GM18505 (cell line): ENCODE results near the gene NPC2.

Experiments used
- ATAC-seq: cut with Tn5 transposase; IDR thresholded peaks from one replicate; pipeline ENCODE4 v1.9.1; 2021; ENCODE audit not compliant: unreplicated experiment
- POLR2A ChIP-seq: IDR thresholded peaks from 4 replicates; pipeline ENCODE4 v1.6.1; 2011; ENCODE audit warnings: borderline replicate concordance; ENCODE audit not compliant: insufficient read depth, insufficient read length; ENCODE audit errors: extremely low read depth

Gene NPC2

DNA sequence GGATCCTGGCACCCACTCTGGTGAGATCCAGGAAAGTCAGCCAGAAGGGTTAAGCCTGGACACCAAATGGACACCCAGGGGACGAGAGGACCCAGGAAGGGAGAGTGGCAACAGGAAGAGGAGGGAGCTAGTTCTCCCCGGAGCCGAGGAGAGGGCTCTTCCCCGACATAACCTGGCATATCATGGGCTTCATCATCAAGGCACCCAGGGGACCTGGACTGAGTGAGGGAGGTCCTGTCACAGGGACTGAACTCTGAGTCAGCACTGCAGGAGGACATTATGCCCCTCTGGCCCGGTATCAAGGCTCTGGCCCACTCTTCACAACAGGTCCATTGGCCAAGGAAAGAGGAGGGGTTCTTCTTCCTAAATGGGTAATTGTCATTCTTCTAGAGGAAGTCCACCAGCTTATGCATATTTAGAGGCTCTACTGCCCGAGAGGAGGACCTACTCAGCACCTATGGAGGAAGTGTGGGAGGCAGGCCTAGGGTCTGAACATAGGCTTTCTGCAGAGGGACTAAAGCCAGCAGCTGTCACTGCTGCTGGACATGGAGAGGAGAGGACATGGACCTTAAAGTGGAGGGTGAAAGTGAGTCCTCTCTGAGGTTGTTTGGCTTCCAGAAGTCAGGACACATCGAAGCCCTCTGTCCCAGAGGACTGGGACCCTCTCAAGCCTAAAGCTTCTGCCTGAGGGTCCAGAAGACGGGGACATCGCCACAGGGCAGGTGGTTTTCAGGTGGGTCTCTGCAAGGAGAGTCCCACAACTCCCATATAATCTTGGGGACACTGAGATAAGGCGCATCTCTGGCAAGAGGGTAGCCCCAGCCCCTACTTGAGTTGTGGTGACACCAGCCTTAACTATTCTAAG is 19.1 kb upstream of the NPC2 start:
- TF ChIP-seq POLR2A, result no peak
- ATAC-seq, result no peak

DNA sequence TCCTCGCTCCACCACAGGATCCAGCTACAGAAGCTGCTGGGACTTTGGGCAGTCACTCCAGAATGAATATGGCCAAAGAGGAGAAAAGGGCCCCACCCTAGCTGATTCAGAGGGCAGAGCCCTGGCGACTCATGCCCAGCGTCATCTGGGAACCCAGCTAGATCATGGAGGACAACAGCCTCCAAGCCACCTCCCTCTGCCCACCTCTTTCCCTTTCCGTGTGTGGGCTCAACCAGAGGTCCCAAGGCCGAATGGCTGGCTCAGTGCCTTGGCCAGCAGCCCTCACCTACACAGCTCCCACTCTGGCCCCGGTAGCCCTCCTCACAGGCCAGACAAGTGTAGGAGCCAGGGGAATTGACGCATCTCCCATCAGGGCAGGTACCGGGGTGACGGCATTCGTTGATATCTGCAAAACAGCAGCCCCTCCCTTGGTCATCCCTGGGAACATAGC is 17.9 kb upstream of the NPC2 start:
- ATAC-seq, result no peak
- no peak for TF ChIP-seq POLR2A

DNA sequence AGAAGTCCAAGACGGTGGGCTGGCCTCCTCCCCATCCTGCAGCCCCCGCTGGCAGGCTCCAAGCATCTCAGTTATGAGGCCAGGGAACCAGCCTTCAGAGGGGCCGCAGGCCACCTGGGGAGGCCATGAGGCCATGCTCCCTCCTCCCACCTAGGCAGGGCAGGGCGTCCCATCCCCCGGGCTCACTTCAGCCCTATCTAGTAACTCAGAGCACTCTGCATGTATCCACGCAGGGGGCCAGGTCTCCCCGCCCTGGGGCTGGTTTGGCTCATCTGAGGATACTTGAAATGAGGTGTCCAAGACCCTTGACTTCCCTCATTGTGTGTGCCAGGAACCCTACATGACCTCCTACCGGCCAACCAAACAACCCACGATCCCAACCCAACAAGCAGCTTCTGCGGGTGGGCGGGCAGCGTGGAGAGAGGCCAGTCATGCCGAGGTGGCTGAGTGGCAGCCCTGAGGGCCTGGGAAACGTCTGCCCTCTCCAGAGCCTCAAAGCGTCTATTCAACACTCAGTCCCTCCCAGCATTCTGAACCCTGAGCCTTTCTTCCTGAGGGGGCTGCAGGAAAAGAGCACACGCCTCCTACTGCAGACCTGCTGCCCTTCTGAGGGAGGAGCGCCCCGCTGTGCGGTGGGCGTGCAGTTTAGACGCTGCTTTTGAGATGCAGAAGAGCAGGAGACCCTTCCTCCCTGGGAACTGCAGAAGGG is 17.3 kb upstream of the NPC2 start:
- TF ChIP-seq POLR2A, result no peak
- no peak for ATAC-seq

- TF ChIP-seq POLR2A, result no peak
- no peak for ATAC-seq
These were observed 16.6 kb upstream of the NPC2 start for GRCh38 chr14:74509587-74510222.

DNA sequence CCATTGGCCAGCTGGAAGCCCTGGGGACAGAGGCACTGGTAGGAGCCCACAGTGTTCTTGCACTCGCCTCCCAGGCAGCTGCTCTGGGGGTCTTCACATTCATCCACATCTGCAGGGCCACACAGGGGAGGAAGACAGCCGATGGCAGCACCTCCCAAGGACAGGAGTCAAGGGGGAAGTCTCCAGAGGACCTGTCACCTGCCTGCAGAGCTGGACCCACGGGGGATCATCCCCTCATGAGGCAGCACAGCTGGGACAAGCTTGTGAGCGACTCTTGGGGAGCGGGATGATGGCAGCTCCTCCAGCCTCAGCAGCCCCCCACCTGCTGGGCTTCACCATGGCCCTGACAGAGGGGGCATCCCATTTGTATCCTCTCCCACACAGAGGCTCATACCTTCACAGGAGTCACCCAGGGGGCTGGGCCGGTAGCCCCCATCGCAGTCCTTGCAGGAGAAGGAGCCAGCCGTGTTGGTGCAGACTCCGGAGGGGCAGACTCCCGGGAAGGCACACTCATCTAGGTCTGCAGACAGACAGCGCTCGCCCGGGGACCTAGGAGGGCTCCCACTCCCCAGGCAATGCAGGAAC is 15.8 kb upstream of the NPC2 start:
- ATAC-seq, result no peak
- TF ChIP-seq POLR2A, result no peak

- no peak for ATAC-seq
- no peak for TF ChIP-seq POLR2A
These were observed 15.2 kb upstream of the NPC2 start for GRCh38 chr14:74508292-74508731.

GRCh38 chr14:74507840-74508239 is 14.7 kb upstream of the NPC2 start:
- no peak for TF ChIP-seq POLR2A
- ATAC-seq, result no peak

GRCh38 chr14:74507085-74507484 is 14.0 kb upstream of the NPC2 start:
- no peak for ATAC-seq
- no peak for TF ChIP-seq POLR2A

GRCh38 chr14:74506411-74506851 is 13.3 kb upstream of the NPC2 start:
- no peak for ATAC-seq
- TF ChIP-seq POLR2A, result no peak

GRCh38 chr14:74505831-74506230 is 12.7 kb upstream of the NPC2 start:
- no peak for ATAC-seq
- no peak for TF ChIP-seq POLR2A

- TF ChIP-seq POLR2A, result no peak
- ATAC-seq, result no peak
These were observed 12.0 kb upstream of the NPC2 start for GRCh38 chr14:74504874-74505720.

DNA sequence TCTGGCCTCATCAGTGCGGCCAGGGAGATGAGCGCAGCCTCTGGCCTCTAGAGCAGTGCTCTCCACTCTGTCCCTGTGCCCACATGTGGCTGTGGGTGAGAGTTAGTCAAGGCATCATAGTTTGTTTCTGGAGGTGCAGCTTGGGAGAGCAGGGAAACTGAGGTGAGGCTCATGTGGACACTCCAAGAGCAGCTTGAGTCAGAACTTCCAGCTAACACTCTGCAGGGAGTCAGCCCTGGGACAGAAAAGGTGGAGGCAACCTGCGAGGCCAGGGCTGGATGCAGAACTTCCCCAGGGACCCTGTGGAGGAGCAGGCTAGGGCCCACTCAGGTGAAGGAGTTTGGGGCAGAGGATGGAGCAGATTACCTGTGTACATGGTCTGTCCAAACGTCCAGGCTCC is 11.3 kb upstream of the NPC2 start:
- no peak for TF ChIP-seq POLR2A
- ATAC-seq, result no peak

DNA sequence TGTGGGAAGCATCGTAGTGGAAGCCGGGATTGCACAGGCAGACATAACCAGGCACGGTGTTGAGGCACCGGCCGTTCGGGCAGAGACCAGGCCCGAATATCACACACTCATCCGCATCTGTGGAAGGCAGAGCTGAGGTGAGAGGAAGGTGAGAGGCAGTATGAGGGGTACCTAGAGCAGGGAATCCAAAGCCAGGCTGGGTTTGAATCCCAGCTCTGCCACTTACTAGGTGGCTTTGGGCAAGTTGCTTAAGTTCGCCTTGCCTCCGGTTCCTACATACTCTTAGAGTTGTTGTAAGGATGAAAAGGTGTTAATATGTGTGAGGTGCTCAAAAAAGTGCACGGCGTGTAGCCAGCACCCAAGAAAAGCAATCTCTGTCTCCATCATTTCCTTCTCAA is 10.8 kb upstream of the NPC2 start:
- no peak for ATAC-seq

More for the DNA sequence above, 10.8 kb upstream of the NPC2 start:
- no peak for TF ChIP-seq POLR2A
